RWPE1 (cell line): ENCODE data around the gene CRTAP.

Experiments
- CTCF ChIA-PET: fragments of 350-600 bp; sonication (Branson Sonifier 250); formaldehyde crosslinking; extraction: SDS; loops from one replicate; lab custom pipeline; 2021; lab: Yijun Ruan, JAX
- POLR2A ChIA-PET: fragments of 400-600 bp; formaldehyde crosslinking; extraction: SDS; loops from one replicate; lab custom pipeline; 2020; ENCODE audit warnings: antibody characterized with exemption; ENCODE audit not compliant: low non-redundant PET; lab: Yijun Ruan, JAX
- DNase-seq: peaks from one replicate; pipeline ENCODE4 v3.0.0; 2012; ENCODE audit warnings: low spot score
- H3K27ac ChIP-seq: fragments of 450-650 bp; 2 replicates; pipeline ENCODE4 v1.5.1; 2017
- CTCF ChIP-seq: fragments of 450-650 bp; conservative IDR thresholded peaks from 2 replicates; pipeline ENCODE4 v1.5.1; 2017; ENCODE audit warnings: low read depth, mild to moderate bottlenecking

CRTAP gene

GRCh38 chr3:33186524-33187367, 72.9 kb downstream of the CRTAP start:
- POLR2A ChIA-PET = no interaction called here
- DNase-seq = no peak
- CTCF ChIA-PET = no interaction called here
- no peak overlapping the region for H3K27ac ChIP-seq
- no peak for TF ChIP-seq CTCF

GRCh38 chr3:33187368-33187634, 73.5 kb downstream of the CRTAP start:
- DNase-seq = no peak
- no peak overlapping the region for H3K27ac ChIP-seq
- no peak for TF ChIP-seq CTCF
- POLR2A ChIA-PET = no interaction called here
- CTCF ChIA-PET = no interaction called here

GRCh38 chr3:33194303-33194702, 80.5 kb downstream of the CRTAP start:
- no peak for TF ChIP-seq CTCF
- no peak overlapping the region for H3K27ac ChIP-seq
- ChIA-PET POLR2A (no interaction called here), CTCF (no interaction called here)
- DNase-seq = no peak

- H3K27ac ChIP-seq = no peak overlapping the region
- TF ChIP-seq CTCF = no peak
- CTCF ChIA-PET = interaction anchor here (0.9 kb wide), 1 partner anchor 176 kb away, joined by 4 read pairs; no protein-coding TSS in a partner anchor
- POLR2A ChIA-PET = no interaction called here
- no peak for DNase-seq
Measured at GRCh38 chr3:33196538-33196937, 82.7 kb downstream of the CRTAP start.
